Endothelial cell (in vitro differentiated cells): Measurements from ENCODE around the gene PLCB3. TPM values are rescaled to one million over a fixed set of nuclear protein-coding genes. Genes with fewer than 3 reads are reported as not detected.
A peak's percentile ranks its signal among the peaks of the same experiment; 100 is the strongest.

Source experiments
- DNase-seq: peaks from one replicate; pipeline ENCODE4 v3.0.0; 2021; ENCODE audit warnings: low spot score
- H3K27ac Mint-ChIP-seq: one replicate; pipeline ENCODE4 v1.8.0; 2021; ENCODE audit warnings: mixed read lengths, inconsistent platforms; ENCODE audit not compliant: unreplicated experiment
- H3K27me3 Mint-ChIP-seq: one replicate; pipeline ENCODE4 v1.8.0; 2021; ENCODE audit warnings: mild to moderate bottlenecking, moderate library complexity, mixed read lengths, inconsistent platforms; ENCODE audit not compliant: unreplicated experiment
- H3K36me3 Mint-ChIP-seq: one replicate; pipeline ENCODE4 v1.8.0; 2021; ENCODE audit warnings: mild to moderate bottlenecking, low read depth, mixed read lengths, inconsistent platforms; ENCODE audit not compliant: unreplicated experiment
- H3K4me1 Mint-ChIP-seq: one replicate; pipeline ENCODE4 v1.8.0; 2021; ENCODE audit warnings: mild to moderate bottlenecking, mixed read lengths, inconsistent platforms; ENCODE audit not compliant: unreplicated experiment
- H3K4me3 Mint-ChIP-seq: one replicate; pipeline ENCODE4 v1.8.0; 2021; ENCODE audit warnings: mild to moderate bottlenecking, mixed read lengths, inconsistent platforms; ENCODE audit not compliant: unreplicated experiment
- H3K9me3 Mint-ChIP-seq: one replicate; pipeline ENCODE4 v1.8.0; 2021; ENCODE audit warnings: mixed read lengths, inconsistent platforms; ENCODE audit not compliant: unreplicated experiment
- total RNA-seq: library from RNA; stranded (reverse); fragmentation: NEBNext Ultra II Directional; extraction: Animal tissue kit (Norgen Biotek cat#: 25700); gene quantifications from one replicate; pipeline ENCODE4 v1.2.1, GENCODE V29; 2021; ENCODE audit not compliant: unreplicated experiment
- TF ChIP-seq, protein P1 (sequence below): fragments of 200-600 bp; sonication (generic); IDR thresholded peaks from one replicate; pipeline ENCODE4 v1.5.0; 2021; ENCODE audit warnings: antibody characterized with exemption; ENCODE audit not compliant: unreplicated experiment

Gene PLCB3
- total RNA-seq, 1 donor from 2014 or later, result 51.0 TPM

DNA sequence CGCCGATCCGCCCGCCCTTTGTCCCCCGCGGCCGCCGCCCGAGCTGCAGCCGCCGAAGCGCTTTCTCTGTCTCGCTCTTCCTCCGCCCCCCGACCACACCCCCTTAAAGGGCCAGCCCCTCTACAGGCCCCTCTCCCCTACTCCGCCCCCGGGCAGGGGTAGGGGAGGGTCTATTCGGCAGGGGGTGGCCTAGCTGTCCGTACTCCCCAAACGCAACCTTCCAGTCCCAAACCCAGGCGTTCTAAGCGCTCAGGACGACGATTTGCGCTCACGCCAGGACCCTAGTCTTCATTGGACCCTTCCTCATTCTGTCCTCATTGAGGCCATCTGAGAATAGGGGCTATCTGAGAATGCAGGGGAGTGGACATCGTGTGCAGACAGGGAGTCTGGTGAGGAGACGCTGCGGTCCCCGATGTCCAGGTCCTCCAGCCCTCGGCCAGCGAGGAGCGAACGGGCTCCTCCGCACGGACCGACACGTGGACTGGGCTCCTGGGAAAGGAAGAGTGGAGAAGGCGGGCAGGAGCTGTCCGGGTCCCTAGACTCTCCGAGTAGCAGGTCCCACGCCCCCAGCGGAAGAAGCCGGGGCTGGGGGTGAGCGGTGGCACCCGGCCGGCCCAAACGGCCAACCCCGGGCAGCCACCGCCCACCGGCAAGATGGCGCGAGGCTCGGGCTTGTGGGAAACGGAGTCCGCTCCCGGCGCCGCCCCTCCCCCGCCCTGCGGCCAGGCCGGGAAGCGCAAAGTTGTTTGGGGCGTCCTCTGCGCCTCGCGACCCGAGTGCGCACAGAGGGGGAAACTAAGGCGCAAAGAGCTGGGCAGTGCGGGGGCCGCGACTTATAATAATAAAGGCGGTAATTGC is 4.2 kb upstream of the PLCB3 start, which contains the start of gene PPP1R14B:
Gene PPP1R14B (minus strand): TSS at position 73 of the 858 bp plus-strand sequence. CDS start 270 bp downstream, outside the sequence.
- no peaks in the 10 kb centered on the region for H3K9me3 Mint-ChIP-seq
- H3K27me3 Mint-ChIP-seq, result peaks cover 10% of the 10 kb centered on the region
- peak within 1 kb of the TSS; percentile 85 for H3K27ac Mint-ChIP-seq
- peaks cover 26% of the 10 kb centered on the region for H3K4me1 Mint-ChIP-seq
- peaks cover 11% of the 10 kb centered on the region for H3K36me3 Mint-ChIP-seq
- DNase-seq, result peak; percentile 84
- H3K4me3 Mint-ChIP-seq, result peak within 1 kb of the TSS; percentile 93
- TF ChIP-seq, protein P1, sequence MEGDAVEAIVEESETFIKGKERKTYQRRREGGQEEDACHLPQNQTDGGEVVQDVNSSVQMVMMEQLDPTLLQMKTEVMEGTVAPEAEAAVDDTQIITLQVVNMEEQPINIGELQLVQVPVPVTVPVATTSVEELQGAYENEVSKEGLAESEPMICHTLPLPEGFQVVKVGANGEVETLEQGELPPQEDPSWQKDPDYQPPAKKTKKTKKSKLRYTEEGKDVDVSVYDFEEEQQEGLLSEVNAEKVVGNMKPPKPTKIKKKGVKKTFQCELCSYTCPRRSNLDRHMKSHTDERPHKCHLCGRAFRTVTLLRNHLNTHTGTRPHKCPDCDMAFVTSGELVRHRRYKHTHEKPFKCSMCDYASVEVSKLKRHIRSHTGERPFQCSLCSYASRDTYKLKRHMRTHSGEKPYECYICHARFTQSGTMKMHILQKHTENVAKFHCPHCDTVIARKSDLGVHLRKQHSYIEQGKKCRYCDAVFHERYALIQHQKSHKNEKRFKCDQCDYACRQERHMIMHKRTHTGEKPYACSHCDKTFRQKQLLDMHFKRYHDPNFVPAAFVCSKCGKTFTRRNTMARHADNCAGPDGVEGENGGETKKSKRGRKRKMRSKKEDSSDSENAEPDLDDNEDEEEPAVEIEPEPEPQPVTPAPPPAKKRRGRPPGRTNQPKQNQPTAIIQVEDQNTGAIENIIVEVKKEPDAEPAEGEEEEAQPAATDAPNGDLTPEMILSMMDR, result peak; percentile 8

- peaks cover 7% of the 10 kb centered on the region for H3K27me3 Mint-ChIP-seq
- TF ChIP-seq, protein P1, result no peak
- H3K9me3 Mint-ChIP-seq, result no peaks in the 10 kb centered on the region
- H3K27ac Mint-ChIP-seq, result peak overlapping the region; percentile 85
- H3K4me3 Mint-ChIP-seq, result peak overlapping the region; percentile 86
- DNase-seq, result no peak
- peaks cover 26% of the 10 kb centered on the region for H3K4me1 Mint-ChIP-seq
- H3K36me3 Mint-ChIP-seq, result peaks cover 11% of the 10 kb centered on the region
Observed at GRCh38 chr11:64247729-64248531, 3.4 kb upstream of the PLCB3 start.

GRCh38 chr11:64248578-64248977 is 2.8 kb upstream of the PLCB3 start:
- TF ChIP-seq, protein P1, result no peak
- peak overlapping the region; percentile 36 for H3K27ac Mint-ChIP-seq
- H3K9me3 Mint-ChIP-seq, result no peaks in the 10 kb centered on the region
- peaks cover 6% of the 10 kb centered on the region for H3K27me3 Mint-ChIP-seq
- H3K4me3 Mint-ChIP-seq, result peak overlapping the region; percentile 86
- no peak for DNase-seq
- peaks cover 26% of the 10 kb centered on the region for H3K4me1 Mint-ChIP-seq
- H3K36me3 Mint-ChIP-seq, result peaks cover 7% of the 10 kb centered on the region

DNA sequence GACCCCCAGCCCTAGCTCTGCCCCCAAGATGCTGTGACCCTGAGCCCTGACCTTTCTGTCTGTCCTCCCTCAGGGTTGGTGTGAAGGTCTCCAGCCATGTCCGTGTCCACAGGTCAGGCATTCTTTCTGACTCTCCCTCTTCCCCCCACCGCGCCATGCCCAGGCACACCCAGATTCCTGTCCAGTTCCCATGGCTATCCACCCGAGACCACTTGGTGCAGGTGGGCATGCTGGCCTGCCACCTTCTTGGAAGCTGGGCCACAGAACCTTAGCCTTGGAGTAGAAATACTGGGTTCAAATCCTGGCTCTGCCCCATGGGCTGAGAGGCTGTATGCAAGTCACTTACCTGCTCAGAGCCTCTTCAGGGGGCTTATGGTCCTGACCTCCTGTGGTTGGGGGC is 2.3 kb upstream of the PLCB3 start:
- Mint-ChIP-seq H3K36me3 (peaks cover 4% of the 10 kb centered on the region), H3K9me3 (no peaks in the 10 kb centered on the region), H3K27ac (peak overlapping the region; percentile 36), H3K27me3 (peaks cover 10% of the 10 kb centered on the region), H3K4me1 (peaks cover 31% of the 10 kb centered on the region), H3K4me3 (no peak overlapping the region)
- TF ChIP-seq, protein P1, result no peak
- no peak for DNase-seq
